Heart right ventricle (tissue), 16 donors: ENCODE measurements around the gene GRID1. TPM values are rescaled to one million over a fixed set of nuclear protein-coding genes. Genes with fewer than 3 reads are reported as not detected.

Source experiments
- ATAC-seq, 8 donors: fragments of 200-7000 bp; cut with Tn5 transposase; one replicate each; pipeline ENCODE4 v1.9.1; 2020; ENCODE audit warnings: mild to moderate bottlenecking in 8 of 8, moderate library complexity in 8 of 8, moderate number of reproducible peaks in 1 of 8
- DNase-seq, 2 donors: peaks; one replicate each; pipeline ENCODE4 v3.0.0-alpha.2; 2020
- H3K27ac ChIP-seq, 10 donors: fragments of 200-600 bp; sonication (generic) in 2 of 10; one replicate each; pipeline versions ENCODE4 v1.5.0 to v1.8.0; 2020 to 2022; ENCODE audit warnings: mild to moderate bottlenecking in 3 of 10
- H3K27me3 ChIP-seq, 7 donors: fragments of 200-600 bp; one replicate each; pipeline ENCODE4 v1.8.0; 2021 to 2022; ENCODE audit warnings: mild to moderate bottlenecking in 2 of 7
- H3K36me3 ChIP-seq, 9 donors: fragments of 200-600 bp; sonication (generic) in 1 of 9; one replicate each; pipeline versions ENCODE4 v1.5.0 to v1.8.0; 2020 to 2022; ENCODE audit warnings: mild to moderate bottlenecking in 2 of 9
- H3K4me1 ChIP-seq, 9 donors: fragments of 200-600 bp; sonication (generic) in 1 of 9; one replicate each; pipeline versions ENCODE4 v1.5.0 to v1.8.0; 2020 to 2022; ENCODE audit warnings: mild to moderate bottlenecking in 4 of 9
- H3K4me3 ChIP-seq, 10 donors: fragments of 200-600 bp; sonication (generic) in 2 of 10; one replicate each; pipeline versions ENCODE4 v1.5.0 to v1.8.0; 2020 to 2022; ENCODE audit warnings: mild to moderate bottlenecking in 7 of 10, moderate library complexity in 2 of 10
- H3K9me3 ChIP-seq, 11 donors: fragments of 200-600 bp in 10 of 11; sonication (generic) in 2 of 11; one replicate each; pipeline versions ENCODE4 v1.5.0 to v1.8.0; 2013 to 2022; ENCODE audit warnings: mild to moderate bottlenecking in 2 of 11, control low read depth in 1 of 11, moderate library complexity in 1 of 11
- CTCF ChIP-seq, 9 donors: fragments of 200-600 bp; sonication (generic) in 2 of 9; IDR thresholded peaks; one replicate each; pipeline versions ENCODE4 v1.5.0 to v1.8.0; 2021 to 2022; ENCODE audit warnings: antibody characterized with exemption in 9 of 9, mild to moderate bottlenecking in 5 of 9, moderate library complexity in 1 of 9
- WGBS, 2 donors: extraction: QIAGEN DNeasy Blood & Tissue Kit; methylation state at CpG; one replicate each; pipeline ENCODE4 v1.1.7; 2013; ENCODE audit warnings: inconsistent platforms in 1 of 2; 5-methylcytosine and 5-hydroxymethylcytosine counted together
- intact Hi-C, 10 donors: fragments of 100-400 bp; cut with DNase I; formaldehyde crosslinking; loops; one replicate each; pipeline versions ENCODE4 v1.11.1 to v1.14.2; 2022
- polyA plus RNA-seq, 2 donors: library from polyadenylated mRNA; stranded (reverse); fragments of 200-250 nt; gene quantifications; one replicate each; pipeline ENCODE4 v1.2.3, GENCODE V29; 2013
- total RNA-seq, 10 donors: library from RNA; stranded (reverse); fragmentation: NEBNext Ultra II Directional in 3 of 10; extraction: Animal tissue kit (Norgen Biotek cat#: 25700) in 3 of 10; gene quantifications; one replicate each; pipeline versions ENCODE4 v1.2.1 to v1.2.4, GENCODE V29; 2021 to 2023
- donor health status: Arrhythmogenic right ventricular cardiomyopathy.
- donor health status: ischemic (EF 13 %, LVEDD 7.1; RV severe dilation, severe dysfunction).
- donor health status: healthy with polysubstance abuse.
- donor health status: DM: no; HTN: yes; CAD: no.
- donor health status: DM: no; HTN: no; CAD: no.
- donor health status: ischemic (EF 25% LVEDD 6.9; RV normal size, moderate dysfunction).
- donor health status: ischemic (EF 25% LVEDD 5.7; RV mildly dilated, moderate dysfunction).
- donor health status: healthy.
- donor health status: DM: yes; HTN: yes; CAD: no.
- donor health status: Ischemic cardiomyopathy.
- donor health status: ischemic (EF 35%, LVEDD 5.7; RV mildly dilated, moderate dysfunction).
- donor health status: nonischemic (EF 11% LVEDD 7.7; RV severe dilation, severe dysfunction).
- donor health status: DM: yes; HTN: yes; CAD: no.
- donor health status: PGD.
- donor health status: ischemic (EF 29% LVEDD 5.4; RV normal size, mild dysfunction).
- donor health status: nonischemic (EF 23%, LVEDD 6.1; RV moderate dilation, normal function).

GRID1 gene
- total and polyA plus RNA-seq, 12 donors: 0.44 to 3.4 (median 1.5) TPM

DNA sequence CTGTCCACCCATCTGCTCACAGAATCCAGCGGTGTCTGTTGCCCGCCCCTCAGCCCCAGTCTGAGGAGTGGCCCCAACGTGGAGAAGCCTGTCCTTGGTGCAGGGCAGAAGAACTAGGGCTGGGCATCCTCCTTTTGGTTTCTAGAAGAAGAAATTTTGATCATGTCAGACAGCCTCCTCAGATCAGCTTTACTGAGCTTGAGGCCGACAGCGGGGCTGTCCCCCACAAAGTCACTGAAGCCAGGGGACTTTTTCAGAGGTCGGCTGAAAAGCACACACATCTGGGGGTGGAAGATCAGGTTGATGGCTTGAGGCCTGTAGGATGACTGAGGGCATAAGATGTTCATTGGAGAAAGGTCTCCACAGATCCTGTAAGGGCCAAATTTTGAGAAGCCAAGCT lies 767.9 kb downstream of the GRID1 start:
- Histone ChIP-seq H3K9me3 (no peaks in the 10 kb centered on the region), H3K4me1 (no peaks in the 10 kb centered on the region), H3K36me3 (no peaks in the 10 kb centered on the region), H3K27ac (no peak overlapping the region), H3K27me3 (peaks cover 0 to 15% (median 0%) of the 10 kb centered on the region in 7 donors), H3K4me3 (no peak overlapping the region)
- DNase-seq (no peak), ATAC-seq (no peak)
- 86 to 87% methylated on average over 6 of the region's 6 CpGs for WGBS, 2 donors
- TF ChIP-seq CTCF (IDR thresholded peaks at IDR 0.05): no peak
- intact Hi-C loops: no loop called here

GRCh38 chr10:85597006-85597405 lies 769.6 kb downstream of the GRID1 start:
- no peak for ATAC-seq
- intact Hi-C loops: no loop called here
- no peak for TF ChIP-seq CTCF (IDR thresholded peaks at IDR 0.05)
- WGBS, 2 donors: 81 to 85% methylated on average over 5 of the region's 5 CpGs
- peaks cover 0 to 15% (median 0%) of the 10 kb centered on the region in 7 donors for H3K27me3 ChIP-seq
- H3K36me3 ChIP-seq: no peaks in the 10 kb centered on the region
- no peaks in the 10 kb centered on the region for H3K9me3 ChIP-seq
- no peak for DNase-seq
- H3K27ac ChIP-seq: no peak overlapping the region
- H3K4me3 ChIP-seq: no peak overlapping the region
- H3K4me1 ChIP-seq: no peaks in the 10 kb centered on the region

- no peaks in the 10 kb centered on the region for H3K36me3 ChIP-seq
- no peak overlapping the region for H3K4me3 ChIP-seq
- no peak overlapping the region for H3K27ac ChIP-seq
- TF ChIP-seq CTCF (IDR thresholded peaks at IDR 0.05): no peak
- no peak for DNase-seq
- peaks cover 0 to 15% (median 0%) of the 10 kb centered on the region in 7 donors for H3K27me3 ChIP-seq
- WGBS, 2 donors: 73% methylated on average over 2 of the region's 2 CpGs
- intact Hi-C loops: no loop called here
- ATAC-seq: no peak
- H3K4me1 ChIP-seq: no peaks in the 10 kb centered on the region
- no peaks in the 10 kb centered on the region for H3K9me3 ChIP-seq
These were observed 770.2 kb downstream of the GRID1 start for GRCh38 chr10:85596389-85596788.

GRCh38 chr10:85594239-85594638 lies 772.4 kb downstream of the GRID1 start:
- DNase-seq (no peak), ATAC-seq (no peak)
- Histone ChIP-seq H3K9me3 (no peaks in the 10 kb centered on the region), H3K36me3 (no peaks in the 10 kb centered on the region), H3K27ac (no peak overlapping the region), H3K4me3 (no peak overlapping the region), H3K27me3 (peaks cover 0 to 15% (median 0%) of the 10 kb centered on the region in 7 donors), H3K4me1 (no peaks in the 10 kb centered on the region)
- WGBS, 2 donors: 46 to 54% methylated on average over 3 of the region's 3 CpGs
- intact Hi-C loops: no loop called here
- TF ChIP-seq CTCF (IDR thresholded peaks at IDR 0.05): no peak
